Measurements from ENCODE around the gene COG5. TPM values are rescaled to one million over a fixed set of nuclear protein-coding genes. Genes with fewer than 3 reads are reported as not detected.

Gene COG5
- total RNA-seq, 1 experiment from 2014 or later: 20.2 TPM

GRCh38 chr7:107364787-107365186 is 198.9 kb downstream of the COG5 start:
- Histone ChIP-seq H3K9me3 (ENCODE audit: control insufficient read depth, low read depth, low read length) (peaks cover 11% of the 10 kb centered on the region), H4K5ac (ENCODE audit: insufficient read length, low read depth, low read length) (no peak overlapping the region), H2BK120ac (ENCODE audit: low read depth, low read length, poor library complexity, severe bottlenecking) (no peak overlapping the region), H3K27me3 (ENCODE audit: insufficient read depth, low read length) (no peaks in the 10 kb centered on the region), H3K14ac (ENCODE audit: insufficient read depth, low read length) (no peak overlapping the region), H3K4me2 (ENCODE audit: insufficient read depth, insufficient read length, low read length) (no peak overlapping the region), H4K91ac (ENCODE audit: insufficient read length, low read depth, low read length) (no peak overlapping the region), H3K79me1 (ENCODE audit: insufficient read depth, low read depth, low read length, poor library complexity, severe bottlenecking) (no peaks in the 10 kb centered on the region), H2BK12ac (ENCODE audit: insufficient read length, low read depth, low read length) (no peak overlapping the region), H3K23ac (ENCODE audit: insufficient read length, low read depth, low read length) (no peak overlapping the region), H2BK20ac (ENCODE audit: low read depth, low read length, poor library complexity, severe bottlenecking) (no peak overlapping the region), H3K4me1 (ENCODE audit: insufficient read depth, low read length) (no peaks in the 10 kb centered on the region), H4K20me1 (ENCODE audit: control insufficient read depth, insufficient read depth, insufficient read length) (no peaks in the 10 kb centered on the region), H2AFZ (ENCODE audit: low read length) (no peak overlapping the region), H2BK15ac (ENCODE audit: low read depth, low read length) (no peak overlapping the region), H3K4ac (ENCODE audit: low read depth, low read length) (no peak overlapping the region), H3K23me2 (ENCODE audit: insufficient read length, low read depth, low read length, poor library complexity, severe bottlenecking) (no peaks in the 10 kb centered on the region), H3K56ac (ENCODE audit: insufficient read length, low read depth, low read length) (no peak overlapping the region), H2AK5ac (ENCODE audit: insufficient read length, low read length) (no peak overlapping the region), H3K9ac (ENCODE audit: extremely low read depth, insufficient read length, low read length) (no peak overlapping the region), H3K27ac (ENCODE audit: insufficient read length, low read depth, low read length) (no peak overlapping the region), H4K8ac (replicated peaks; ENCODE audit: insufficient read length, low read depth, low read length) (no peak overlapping the region), H2BK5ac (ENCODE audit: insufficient read length, low read length) (no peak overlapping the region), H3T11ph (ENCODE audit: low read length) (no peak overlapping the region), H3K79me2 (ENCODE audit: insufficient read depth, low read length) (no peaks in the 10 kb centered on the region), H3K18ac (ENCODE audit: insufficient read length, low read depth, low read length) (no peak overlapping the region)
- Mint-ChIP-seq H3K36me3 (ENCODE audit: insufficient read depth in 1 of 3, low read depth in 3 of 3) (peaks cover 20 to 22% (median 22%) of the 10 kb centered on the region in 3 experiments), H3K4me1 (peaks cover 12 to 13% of the 10 kb centered on the region in 2 experiments), H3K9me3 (peaks cover 8 to 13% of the 10 kb centered on the region in 2 experiments; a peak in 4 of 5 replicates), H3K27me3 (ENCODE audit: low read depth) (no peaks in the 10 kb centered on the region), H3K27ac (no peak overlapping the region), H3K4me3 (no peak overlapping the region)
- no peak for TF ChIP-seq CTCF (conservative IDR thresholded peaks at IDR 0.05)
- no CpG with 5 or more reads among the region's 1 CpG for WGBS (ENCODE audit: extremely low coverage, insufficient read length, low lambda C conversion rate)
- no peak for DNase-seq

Data from H9 (cell line).